ENCODE measurements around the gene FAF2. TPM values are rescaled to one million over a fixed set of nuclear protein-coding genes. Genes with fewer than 3 reads are reported as not detected.
"Not testable (repeated sequence)": the region's sequence is repeated elsewhere in the genome, so short reads cannot be mapped to it uniquely, and the experiment has no call there.

FAF2 gene
- total RNA-seq, 1 donor from 2014 or later: 25.0 TPM

DNA sequence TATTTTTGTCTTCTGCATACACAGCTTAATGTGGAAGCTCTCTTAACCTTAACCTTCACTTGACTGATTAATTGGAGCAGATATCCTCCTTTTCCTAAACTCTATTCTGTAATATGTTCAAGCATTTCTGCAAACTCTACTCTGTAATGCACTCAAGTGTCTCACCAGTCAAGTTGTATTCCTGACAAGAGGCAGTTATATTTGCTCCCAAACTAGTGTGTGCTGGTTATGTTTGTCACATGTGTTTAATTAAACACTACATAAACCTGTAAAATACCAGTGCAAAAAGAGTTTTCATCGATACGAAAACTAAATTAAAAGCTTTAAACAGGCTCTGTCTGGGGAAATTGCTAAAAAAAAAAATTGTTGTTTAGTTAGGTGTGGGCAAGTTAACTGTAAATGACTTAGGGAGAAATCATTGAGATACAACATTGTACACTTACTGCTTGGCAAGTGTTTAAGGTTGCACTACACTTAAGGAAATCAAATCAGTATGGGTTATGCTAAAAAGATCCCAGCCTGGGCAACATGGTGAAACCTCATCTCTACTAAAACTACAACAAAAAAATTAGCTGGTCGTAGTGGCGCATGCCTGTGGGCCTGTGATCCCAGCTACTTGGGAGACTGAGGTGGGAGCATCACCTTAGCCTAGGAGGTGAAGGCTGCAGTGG is 6.7 kb downstream of the FAF2 start:
- DNase-seq (ENCODE audit: low read depth): no peak

DNA sequence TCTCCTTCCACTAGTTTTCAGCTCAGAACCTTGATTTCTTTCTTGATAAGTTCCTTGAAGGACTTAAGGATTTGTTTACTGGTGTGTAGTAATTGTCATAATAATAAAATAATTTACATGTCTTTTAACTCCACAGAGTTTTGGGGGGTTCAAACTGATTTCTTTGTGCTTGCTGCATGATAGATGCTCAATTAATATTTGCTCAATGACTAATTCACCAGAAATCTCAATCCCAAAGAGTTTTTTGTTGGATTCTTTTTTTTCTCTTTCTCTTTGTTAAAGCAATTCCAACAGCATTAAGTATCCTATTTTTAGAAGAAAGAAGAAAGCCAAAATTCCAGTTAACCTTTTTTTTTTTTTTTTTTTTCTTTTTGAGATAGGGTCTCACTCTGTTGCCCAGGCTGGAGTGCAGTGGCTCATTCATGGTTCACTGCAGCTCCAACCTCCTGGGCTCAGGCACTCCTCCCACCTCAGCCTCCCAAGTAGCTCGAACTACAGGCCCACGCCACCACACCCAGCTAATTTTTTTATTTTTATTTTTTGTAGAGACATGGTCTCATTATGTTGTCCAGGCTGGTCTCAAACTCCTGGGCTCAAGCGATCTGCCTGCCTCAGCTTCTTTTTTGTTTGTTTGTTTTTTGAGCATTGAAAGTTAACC is 10.8 kb downstream of the FAF2 start:
- DNase-seq (ENCODE audit: low read depth): no peak

DNA sequence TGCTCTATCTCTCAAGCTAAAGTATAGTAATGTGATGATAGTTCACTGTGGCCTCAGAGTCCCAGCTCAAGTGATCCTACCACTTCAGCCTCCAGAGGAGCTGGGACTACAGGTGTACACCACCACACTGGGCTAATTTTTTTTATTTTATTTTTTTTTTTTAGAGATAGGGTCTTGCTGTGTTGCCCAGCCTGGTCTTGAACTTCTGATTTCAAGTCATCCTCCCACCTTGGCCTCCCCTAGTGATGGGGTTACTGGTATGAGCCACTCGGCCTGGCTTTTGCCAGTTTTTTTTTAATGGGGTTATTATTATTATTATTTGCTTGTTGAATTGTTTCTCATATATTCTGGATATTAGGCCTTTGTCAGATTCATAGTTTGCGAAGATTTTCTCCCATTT is 13.2 kb downstream of the FAF2 start:
- no peak for DNase-seq (ENCODE audit: low read depth)

DNA sequence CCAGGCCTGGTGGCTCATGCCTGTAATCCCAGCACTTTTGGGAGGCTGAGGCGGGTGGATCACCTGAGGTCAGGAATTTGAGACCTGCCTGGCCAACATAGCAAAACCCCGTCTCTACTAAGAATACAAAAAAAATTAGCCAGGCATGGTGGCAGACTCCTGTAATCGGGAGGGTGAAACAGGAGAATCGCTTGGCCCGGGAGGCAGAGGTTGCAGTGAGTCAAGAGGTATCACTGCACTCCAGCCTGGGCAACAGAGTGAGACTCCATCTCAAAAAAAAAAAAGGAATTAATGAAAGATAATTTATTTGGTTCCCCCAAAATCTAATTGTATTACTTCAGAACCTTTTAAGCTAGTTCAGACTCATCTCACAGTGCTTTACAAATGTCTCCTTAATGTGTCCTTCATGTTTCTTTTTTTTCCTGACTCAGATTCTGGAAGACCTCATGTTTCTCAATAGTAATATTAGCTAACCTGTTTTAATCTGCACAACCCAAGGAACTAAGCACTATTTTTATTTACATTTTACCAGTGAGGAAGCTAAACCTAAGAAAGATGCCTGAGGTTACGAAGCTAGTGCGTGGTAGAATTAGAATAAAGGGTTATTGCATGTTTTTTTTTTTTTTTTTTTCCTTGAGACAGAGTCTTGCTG is 15.1 kb downstream of the FAF2 start:
- DNase-seq (ENCODE audit: low read depth): no peak

DNA sequence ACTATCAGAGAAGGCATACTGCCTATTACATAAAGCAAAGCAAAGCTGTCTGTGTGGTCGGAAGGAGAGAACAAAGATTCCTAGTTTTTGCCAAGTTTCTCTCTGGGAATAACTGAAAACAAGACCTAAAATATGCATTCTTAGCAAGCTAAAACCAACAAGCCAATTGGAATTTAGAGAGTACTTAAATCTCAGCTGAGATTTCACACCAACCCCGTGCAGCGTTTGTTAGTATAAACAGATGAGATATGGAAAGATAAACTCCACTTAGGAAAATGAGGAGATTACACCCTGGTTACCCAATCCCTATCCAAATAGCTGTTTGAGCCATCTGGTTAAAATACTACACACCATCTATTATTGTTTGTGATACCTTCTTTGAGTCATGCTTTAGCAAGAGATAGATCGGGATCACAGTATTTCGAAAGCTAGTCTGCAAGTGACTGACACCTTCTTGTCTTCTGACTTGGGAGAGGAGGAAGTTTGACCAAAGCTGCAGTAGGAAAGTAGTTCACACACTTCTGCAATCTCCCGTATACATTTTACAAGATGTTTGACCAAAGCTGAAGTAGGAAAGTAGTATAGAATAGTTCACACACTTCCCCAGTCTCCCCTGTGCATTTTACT is 18.2 kb downstream of the FAF2 start:
- peak; percentile 11 for DNase-seq (ENCODE audit: low read depth)

DNA sequence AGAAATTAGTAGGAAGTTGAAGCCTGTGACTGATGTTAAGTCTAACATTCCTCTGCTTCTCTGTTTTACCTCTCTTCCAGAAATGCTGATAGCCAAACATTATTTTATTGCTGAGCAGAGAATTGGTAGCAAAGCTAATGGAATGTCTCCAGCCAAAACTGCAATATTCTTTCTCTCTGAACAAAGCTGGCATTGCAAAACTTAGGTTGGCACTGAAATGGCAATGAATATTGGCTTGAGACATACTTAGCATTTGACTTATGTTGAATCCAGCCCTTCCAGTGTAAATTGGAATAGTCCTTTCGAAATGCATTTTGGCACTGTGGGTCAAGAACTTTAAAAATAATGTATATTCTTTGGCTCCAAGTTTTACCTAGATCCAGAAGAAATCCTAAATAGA is 21.1 kb downstream of the FAF2 start:
- no peak for DNase-seq (ENCODE audit: low read depth)

DNA sequence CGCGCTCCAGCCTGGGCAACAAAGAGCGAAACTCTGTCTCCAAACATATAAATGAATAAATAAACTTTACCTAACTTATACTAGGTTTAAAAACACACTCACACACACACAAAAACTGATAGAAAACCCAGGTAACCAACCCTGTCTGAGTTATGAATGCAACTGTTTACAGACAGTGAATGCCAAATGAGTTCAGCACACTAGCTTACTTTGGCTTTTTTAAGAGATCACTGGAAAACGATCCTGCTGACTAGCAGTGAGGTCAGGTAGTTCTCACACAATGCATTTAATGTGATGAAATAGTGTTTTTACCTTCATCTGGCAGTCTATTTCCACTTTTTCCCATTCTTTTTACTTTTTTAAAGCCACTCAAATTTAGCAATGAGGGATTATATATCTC is 22.4 kb downstream of the FAF2 start:
- no peak for DNase-seq (ENCODE audit: low read depth)

DNA sequence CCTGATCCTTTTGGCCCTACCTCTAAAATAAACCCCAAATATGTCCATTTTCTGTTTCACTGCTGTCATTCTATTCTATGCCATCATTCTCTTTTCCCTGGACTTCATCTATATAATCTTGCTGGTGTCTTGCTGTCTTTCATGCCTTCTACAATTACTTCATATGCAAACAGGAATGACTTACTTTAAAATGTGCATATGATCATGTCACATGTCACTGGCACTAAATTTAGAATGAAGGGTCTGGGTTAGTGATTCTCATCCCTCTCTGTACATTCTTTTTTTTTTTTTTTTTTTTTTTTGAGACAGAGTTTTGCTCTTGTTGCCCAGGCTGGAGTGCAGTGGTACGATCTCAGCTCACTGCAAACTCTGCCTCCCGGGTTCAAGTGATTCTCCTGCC is 22.9 kb downstream of the FAF2 start:
- no peak for DNase-seq (ENCODE audit: low read depth)

DNA sequence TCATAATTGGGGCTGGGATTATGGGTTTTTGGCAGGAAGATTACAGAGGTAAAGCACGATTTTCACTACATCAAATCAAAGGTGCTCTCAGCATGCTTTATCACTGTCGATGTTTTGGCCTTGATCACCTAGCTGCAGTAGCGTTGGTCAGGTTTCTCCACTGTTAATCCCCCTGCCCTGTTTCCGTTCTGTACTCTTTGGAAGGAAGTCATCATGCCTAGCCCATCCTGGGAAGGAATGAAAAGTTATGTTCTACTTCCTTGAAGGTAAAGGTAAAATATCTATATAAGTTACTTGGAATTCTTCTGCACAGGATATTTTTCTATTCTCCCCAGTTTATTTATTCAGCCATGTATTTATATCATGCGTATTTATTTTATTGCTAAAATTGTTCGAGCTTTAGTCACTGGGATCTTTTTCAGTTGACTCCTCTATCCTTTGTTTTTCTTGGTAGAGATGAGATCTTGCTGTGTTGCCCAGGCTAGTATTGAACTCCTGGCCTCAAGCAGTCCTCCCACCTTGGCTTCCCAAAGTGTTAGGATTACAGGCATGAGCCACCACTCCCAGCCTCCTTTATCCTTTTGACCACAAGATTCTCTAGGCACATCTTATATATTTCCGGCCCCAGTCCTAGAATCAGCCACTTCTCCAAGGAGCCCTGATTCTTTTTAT is 25.3 kb downstream of the FAF2 start:
- no peak for DNase-seq (ENCODE audit: low read depth)

DNA sequence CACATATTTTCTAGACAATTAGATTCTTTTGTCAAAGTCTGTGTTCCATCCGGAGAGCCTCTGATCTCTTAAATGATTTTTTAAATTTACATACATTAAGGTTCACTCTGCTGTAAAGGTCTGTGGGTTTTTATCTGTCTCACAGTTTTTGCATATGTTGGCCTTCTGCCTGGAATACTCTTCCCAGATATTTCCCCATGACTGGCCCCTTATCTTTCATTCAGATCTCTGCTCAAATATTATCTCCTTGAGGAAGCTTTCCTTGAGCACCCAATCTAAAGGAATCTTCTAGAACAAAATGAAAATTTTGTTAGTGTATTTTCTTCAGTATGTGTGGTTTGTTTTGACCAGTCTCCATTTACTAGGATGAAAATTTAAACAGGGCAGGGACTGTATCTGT is 26.3 kb downstream of the FAF2 start:
- no peak for DNase-seq (ENCODE audit: low read depth)

DNA sequence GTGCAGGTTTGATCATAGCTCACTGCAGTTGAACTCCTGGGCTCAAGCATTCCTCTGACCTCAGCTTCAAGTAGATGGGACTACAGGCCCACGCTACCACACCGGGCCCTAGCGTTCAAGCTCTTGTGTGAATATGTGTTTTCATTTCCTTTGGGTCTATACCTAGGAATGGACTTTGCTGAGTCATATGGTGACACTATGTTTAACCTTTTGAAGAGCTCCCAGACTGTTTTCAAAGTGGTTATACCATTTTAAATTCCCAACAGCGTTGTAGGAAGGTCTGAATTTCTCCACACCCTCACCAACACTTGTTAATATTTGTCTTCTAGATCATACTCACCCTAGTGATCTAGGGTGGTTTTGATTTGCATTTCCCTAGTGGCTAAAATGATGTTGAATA is 33.5 kb downstream of the FAF2 start:
- DNase-seq (ENCODE audit: low read depth): no peak

DNA sequence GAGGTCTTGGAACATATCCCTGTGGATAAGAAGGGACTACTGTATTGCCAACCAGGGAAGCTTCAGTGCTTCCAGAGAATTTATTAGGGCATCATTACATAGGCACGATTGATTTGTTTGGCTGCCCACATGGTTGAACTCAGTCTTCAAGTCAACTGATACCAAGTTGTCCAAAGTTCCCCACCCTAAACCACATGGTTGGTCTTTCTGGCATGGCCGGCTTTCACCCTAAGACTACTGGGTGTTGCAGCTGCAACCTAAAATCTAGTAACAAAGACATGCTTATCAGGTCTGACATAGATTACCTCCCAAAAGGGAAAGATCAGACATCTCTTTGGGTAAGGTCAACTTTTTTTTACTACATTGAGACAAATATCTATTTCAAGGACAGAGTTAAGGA is 37.0 kb downstream of the FAF2 start:
- DNase-seq (ENCODE audit: low read depth): no peak

DNA sequence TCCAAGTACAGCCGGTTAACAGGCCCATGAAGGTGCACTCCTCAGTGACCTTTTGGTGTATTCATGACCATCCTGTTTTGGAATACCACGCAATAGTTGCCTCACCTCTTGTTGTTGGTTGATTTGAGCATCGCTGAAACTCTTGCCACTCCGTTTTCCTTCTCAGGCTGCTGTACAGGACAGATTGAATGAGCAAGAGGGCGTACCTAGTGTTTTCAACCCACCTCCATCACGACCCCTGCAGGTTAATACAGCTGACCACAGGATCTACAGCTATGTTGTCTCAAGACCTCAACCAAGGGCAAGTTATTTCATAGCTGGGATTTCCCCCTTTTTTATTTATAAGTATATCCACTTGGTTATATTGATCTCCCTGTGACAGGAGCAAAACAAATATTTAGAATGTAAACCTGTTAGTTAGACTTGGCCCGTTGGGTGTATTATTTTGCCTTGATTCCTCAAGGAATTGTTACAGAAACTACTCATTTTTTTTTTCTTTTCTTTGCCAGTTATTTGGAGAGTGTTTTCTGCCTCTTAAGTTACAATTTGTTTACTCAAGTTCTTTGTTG is 38.1 kb downstream of the FAF2 start:
- DNase-seq (ENCODE audit: low read depth): no peak

DNA sequence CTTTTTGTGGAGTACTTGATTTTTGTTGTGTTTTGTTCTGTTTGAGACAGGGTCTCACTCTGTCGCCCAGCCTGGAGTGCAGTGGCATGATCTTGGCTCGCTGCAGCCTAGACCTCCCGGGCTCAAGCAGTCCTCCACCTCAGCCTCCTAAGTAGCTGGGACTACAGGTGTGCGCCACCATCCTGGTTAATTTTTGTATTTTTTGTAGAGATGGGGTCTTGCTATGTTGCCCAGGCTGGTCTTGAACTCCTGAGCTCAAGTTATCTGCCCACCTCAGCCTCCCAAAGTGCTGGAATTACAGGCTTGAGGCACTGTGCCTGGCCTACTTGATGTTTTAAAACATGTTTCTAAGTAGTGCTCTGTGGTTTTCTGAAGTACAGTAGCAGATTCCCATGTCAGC is 39.0 kb downstream of the FAF2 start:
- not testable (repeated sequence) for DNase-seq (ENCODE audit: low read depth)

DNA sequence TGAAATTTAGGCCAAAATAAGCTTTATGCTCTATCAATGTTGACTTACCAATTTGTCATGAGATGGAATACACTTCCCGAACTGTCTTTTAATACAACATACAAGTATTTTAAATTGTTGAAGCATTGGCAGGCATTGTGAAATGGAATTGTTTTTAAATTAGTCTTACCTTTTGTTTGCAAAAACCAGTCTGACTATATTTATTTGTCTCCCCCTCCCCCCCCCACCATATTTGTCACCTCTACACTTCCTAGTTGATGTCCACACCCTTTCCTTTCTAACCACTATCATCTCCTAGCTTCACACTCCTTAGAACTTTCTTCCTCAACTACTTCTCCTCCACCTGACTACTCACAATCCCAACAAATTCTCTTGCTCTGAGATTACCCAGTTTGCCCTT is 40.9 kb downstream of the FAF2 start:
- DNase-seq (ENCODE audit: low read depth): no peak

DNA sequence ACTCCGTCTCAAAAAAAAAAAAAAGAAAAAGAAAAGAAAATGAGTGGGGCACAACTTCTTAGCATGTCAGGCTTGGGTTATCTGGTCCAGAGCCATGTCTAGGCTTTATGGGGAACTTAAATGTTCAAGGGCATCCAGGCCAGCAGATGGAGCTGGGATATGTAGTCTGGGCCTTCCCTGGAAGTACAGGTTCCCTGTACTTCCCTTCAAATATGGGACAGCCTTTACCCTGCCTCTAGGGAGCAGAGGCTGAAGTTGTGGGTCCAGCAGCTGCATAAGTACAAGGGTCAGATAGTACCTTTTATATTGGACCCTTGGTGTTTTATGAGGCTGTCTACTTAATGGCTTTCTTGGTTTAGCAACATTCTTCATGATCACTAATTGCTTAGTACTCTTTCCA is 42.1 kb downstream of the FAF2 start:
- DNase-seq (ENCODE audit: low read depth): no peak

DNA sequence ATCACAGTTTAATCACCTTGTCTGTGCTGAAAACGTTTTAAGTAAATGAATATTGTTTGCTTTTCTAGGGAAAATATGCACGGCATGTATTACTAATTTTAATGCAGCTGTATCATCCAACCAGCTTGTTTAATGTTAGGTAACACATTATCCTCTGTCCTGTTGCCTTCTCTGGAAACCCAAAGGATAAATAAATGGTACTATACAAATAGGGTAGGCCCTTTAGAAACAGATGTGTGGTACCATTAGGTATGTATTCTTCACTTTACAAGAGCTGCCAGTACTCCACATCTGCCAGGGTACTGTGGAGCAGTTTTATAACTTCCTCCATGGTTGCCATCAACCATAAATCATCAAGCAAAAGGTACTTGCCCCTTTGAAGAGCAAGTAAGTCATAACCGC is 42.9 kb downstream of the FAF2 start:
- no peak for DNase-seq (ENCODE audit: low read depth)

DNA sequence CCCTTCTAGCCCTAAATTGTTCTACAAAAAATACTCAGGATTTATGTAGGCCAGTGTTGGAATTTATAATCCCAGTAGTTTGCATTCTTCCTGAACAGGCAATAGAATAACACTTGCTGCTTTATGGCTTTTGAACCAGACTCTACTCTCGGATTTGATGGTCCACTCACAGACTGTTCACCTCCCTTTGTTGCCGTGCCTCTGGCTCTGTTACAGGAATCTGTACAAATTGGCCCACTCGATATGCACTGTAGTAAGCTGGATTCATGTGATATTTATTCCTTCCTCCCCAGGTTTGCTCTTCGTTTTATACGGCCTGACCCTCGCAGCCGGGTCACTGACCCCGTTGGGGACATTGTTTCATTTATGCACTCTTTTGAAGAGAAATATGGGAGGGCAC is 43.7 kb downstream of the FAF2 start:
- DNase-seq (ENCODE audit: low read depth): no peak

DNA sequence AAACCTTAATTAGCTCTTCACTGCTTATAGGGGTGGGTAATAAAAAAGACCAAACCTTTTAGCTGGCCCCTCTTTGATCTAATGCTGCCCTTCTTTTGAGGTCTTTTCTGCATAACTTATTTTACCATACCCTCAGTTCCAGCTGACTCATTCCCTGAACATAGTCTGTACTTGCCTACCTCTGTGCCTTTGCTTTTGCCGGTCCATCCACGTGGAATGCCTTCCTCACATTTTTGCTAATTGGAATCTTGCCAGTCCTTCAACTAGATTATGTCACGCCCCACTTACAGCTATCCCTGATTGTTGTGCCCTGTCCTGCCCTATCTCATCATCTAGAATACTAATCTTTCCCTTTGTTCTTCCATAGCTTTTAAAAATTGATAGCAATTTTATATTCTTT is 44.2 kb downstream of the FAF2 start:
- no peak for DNase-seq (ENCODE audit: low read depth)

DNA sequence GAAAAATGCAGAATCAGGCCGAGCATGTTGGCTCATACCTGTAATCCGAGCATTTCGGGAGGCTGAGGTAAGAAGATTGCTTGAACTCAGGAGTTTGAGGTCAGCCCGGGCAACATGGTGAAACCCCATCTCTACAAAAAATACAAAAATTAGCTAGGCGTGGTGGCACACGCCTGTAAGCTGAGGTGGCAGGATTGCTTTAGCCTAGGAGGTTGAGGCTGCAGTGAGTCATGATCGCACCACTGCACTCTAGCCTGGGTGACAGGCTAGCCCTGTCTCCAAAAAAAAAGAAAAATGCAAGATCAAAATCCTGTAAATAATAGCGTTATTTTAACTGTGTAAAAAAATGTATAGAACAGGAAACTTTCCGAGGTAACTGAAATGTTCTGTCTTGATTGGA is 49.7 kb downstream of the FAF2 start:
- peak; percentile 18 for DNase-seq (ENCODE audit: low read depth)

DNA sequence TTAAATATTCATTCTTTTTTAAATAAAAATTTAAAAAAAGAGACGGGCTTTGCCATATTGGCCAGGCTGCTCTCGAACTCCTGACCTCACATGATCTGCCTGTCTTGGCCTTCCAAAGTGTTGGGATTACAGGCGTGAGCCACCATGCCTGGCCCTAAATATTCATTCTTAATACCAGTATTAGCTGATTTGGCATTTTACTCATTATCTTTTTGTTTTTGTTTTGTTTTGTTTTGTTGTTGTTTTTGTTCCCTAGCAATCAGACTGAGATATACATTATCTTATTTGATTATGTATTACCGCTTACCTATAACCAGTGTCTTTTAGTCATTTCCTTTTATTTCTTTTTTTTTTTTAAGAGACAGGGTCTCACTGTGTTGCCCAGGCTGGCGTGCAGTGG is 51.1 kb downstream of the FAF2 start:
- no peak for DNase-seq (ENCODE audit: low read depth)

DNA sequence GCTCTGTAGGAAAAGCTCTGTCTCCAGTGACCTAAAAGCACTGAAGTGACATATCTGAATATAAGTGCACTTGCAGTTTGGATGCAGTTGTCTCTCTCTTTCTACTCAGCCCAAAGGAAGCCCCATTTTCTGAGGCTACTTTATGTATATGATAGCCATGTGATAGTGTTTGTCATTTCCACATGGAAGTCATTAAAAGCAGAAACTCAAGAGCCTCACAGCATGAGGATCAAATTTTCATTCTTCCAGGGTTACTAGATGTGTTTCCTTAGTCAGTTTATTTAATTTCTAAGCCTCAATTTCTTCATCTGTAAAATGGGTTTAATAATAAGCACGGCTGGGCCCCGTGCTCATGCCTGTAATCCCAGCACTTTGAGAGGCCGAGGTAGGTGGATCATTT is 52.3 kb downstream of the FAF2 start:
- no peak for DNase-seq (ENCODE audit: low read depth)

All from myocyte (in vitro differentiated cells).